Erythroblast (primary cell): ENCODE results near the gene CD84.

Experiments
- GATA1 ChIP-seq: IDR thresholded peaks from 2 replicates; pipeline ENCODE4 v1.6.1; 2011; ENCODE audit warnings: low read depth, mild to moderate bottlenecking, control low read depth, low read length, moderate library complexity
- POLR2A ChIP-seq: IDR thresholded peaks from 2 replicates; pipeline ENCODE4 v1.6.1; 2011; ENCODE audit warnings: mild to moderate bottlenecking, low read length

GRCh38 chr1:160560045-160560705, 19.1 kb downstream of the CD84 start:
- TF ChIP-seq POLR2A (no peak), GATA1 (no peak)
